IgD-negative memory B cell (primary cell): ENCODE results near the gene PHTF2. TPM values are rescaled to one million over a fixed set of nuclear protein-coding genes. Genes with fewer than 3 reads are reported as not detected.

Source experiments
- H3K27ac Mint-ChIP-seq, 3 donors: one replicate each; pipeline ENCODE4 v1.8.0; 2020 to 2022; ENCODE audit warnings: mild to moderate bottlenecking in 3 of 3, mixed read lengths in 3 of 3, moderate library complexity in 1 of 3
- H3K27me3 Mint-ChIP-seq: one replicate; pipeline ENCODE4 v1.8.0; 2021; ENCODE audit warnings: mixed read lengths
- H3K36me3 Mint-ChIP-seq: one replicate; pipeline ENCODE4 v1.8.0; 2020; ENCODE audit warnings: mild to moderate bottlenecking, mixed read lengths
- H3K4me1 Mint-ChIP-seq, 3 donors: one replicate each; pipeline ENCODE4 v1.8.0; 2020 to 2022; ENCODE audit warnings: mixed read lengths in 3 of 3, mild to moderate bottlenecking in 1 of 3
- H3K4me3 Mint-ChIP-seq, 4 donors: one replicate each; pipeline ENCODE4 v1.8.0; 2020 to 2022; ENCODE audit warnings: mild to moderate bottlenecking in 4 of 4, mixed read lengths in 4 of 4, moderate library complexity in 3 of 4
- H3K9me3 Mint-ChIP-seq, 3 donors: one replicate each; pipeline ENCODE4 v1.8.0; 2020 to 2021; ENCODE audit warnings: mixed read lengths in 3 of 3, mild to moderate bottlenecking in 1 of 3
- polyA plus RNA-seq: library from polyadenylated mRNA; unstranded; fragments of 300-500 nt; fragmentation: Illumina TruSeq; gene quantifications from one replicate; pipeline ENCODE4 v1.2.3, GENCODE V29; 2021

PHTF2 gene
- polyA plus RNA-seq, 1 donor from 2014 or later = 23.3 TPM

DNA sequence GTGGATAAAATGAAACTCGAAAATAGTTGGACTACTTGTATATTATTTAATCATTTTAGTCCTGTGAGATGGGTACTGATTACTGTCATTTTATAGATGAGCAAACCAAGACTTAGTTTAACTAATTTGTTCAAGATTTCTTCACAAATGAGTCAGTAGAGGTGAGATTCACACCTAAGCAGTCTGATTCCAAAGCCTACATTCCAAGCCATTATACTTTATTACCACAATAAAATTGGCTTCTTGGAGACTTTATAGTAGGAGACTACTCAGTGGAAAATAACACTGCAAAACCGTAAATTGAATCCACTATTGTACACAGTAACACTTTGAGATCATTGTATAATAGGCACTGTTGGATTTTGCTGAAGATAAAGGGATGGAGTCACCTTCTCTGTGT, 2.2 kb downstream of the PHTF2 start:
- Mint-ChIP-seq H3K36me3 (peaks cover 2% of the 10 kb centered on the region), H3K27me3 (no peaks in the 10 kb centered on the region), H3K4me1 (peaks cover 59 to 75% (median 60%) of the 10 kb centered on the region in 3 donors), H3K27ac (peak overlapping the region in 2 of 3 donors; percentile 86 to 90), H3K4me3 (peak overlapping the region; percentile 96 to 99 (median 97)), H3K9me3 (no peaks in the 10 kb centered on the region)

- Mint-ChIP-seq H3K27ac (peak overlapping the region; percentile 21 to 87 (median 57)), H3K27me3 (no peaks in the 10 kb centered on the region), H3K4me1 (peaks cover 44 to 61% (median 59%) of the 10 kb centered on the region in 3 donors), H3K9me3 (peaks cover 2 to 9% (median 5%) of the 10 kb centered on the region in 3 donors), H3K36me3 (peaks cover 8% of the 10 kb centered on the region), H3K4me3 (peak overlapping the region; percentile 24 to 83 (median 53))
Observed at GRCh38 chr7:77802557-77803405, 4.2 kb downstream of the PHTF2 start.

DNA sequence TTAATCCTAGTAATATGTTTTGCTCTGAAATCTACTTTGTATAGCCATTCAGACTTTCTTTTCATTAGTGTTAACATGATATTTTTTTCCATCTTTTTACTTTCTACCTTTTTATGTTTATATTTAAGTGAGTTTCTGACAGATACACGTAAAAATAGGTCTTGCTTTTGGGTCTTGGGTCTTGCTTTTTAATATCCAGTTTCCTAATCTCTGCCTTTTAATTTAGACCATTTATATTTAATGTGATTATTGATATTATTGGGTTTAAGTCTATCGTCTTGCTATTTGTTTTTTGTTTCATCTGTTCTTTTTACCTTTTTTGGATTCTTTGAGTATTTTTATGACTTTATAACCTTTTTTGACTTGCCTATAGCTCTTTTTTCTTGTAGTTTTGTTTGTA, 7.9 kb downstream of the PHTF2 start:
- peak overlapping the region in 1 of 4 donors; percentile 79 for H3K4me3 Mint-ChIP-seq
- no peaks in the 10 kb centered on the region for H3K27me3 Mint-ChIP-seq
- H3K36me3 Mint-ChIP-seq = peaks cover 15% of the 10 kb centered on the region
- H3K9me3 Mint-ChIP-seq = peaks cover 2 to 18% (median 5%) of the 10 kb centered on the region in 3 donors
- H3K4me1 Mint-ChIP-seq = peaks cover 41 to 58% (median 45%) of the 10 kb centered on the region in 3 donors
- H3K27ac Mint-ChIP-seq = no peak overlapping the region

- H3K9me3 Mint-ChIP-seq = peaks cover 2 to 18% (median 5%) of the 10 kb centered on the region in 3 donors
- H3K27ac Mint-ChIP-seq = no peak overlapping the region
- peak overlapping the region in 2 of 4 donors; percentile 48 to 68 for H3K4me3 Mint-ChIP-seq
- H3K36me3 Mint-ChIP-seq = peaks cover 15% of the 10 kb centered on the region
- H3K4me1 Mint-ChIP-seq = peaks cover 38 to 56% (median 40%) of the 10 kb centered on the region in 3 donors
- no peaks in the 10 kb centered on the region for H3K27me3 Mint-ChIP-seq
Observed at GRCh38 chr7:77808517-77808916, 9.9 kb downstream of the PHTF2 start.

DNA sequence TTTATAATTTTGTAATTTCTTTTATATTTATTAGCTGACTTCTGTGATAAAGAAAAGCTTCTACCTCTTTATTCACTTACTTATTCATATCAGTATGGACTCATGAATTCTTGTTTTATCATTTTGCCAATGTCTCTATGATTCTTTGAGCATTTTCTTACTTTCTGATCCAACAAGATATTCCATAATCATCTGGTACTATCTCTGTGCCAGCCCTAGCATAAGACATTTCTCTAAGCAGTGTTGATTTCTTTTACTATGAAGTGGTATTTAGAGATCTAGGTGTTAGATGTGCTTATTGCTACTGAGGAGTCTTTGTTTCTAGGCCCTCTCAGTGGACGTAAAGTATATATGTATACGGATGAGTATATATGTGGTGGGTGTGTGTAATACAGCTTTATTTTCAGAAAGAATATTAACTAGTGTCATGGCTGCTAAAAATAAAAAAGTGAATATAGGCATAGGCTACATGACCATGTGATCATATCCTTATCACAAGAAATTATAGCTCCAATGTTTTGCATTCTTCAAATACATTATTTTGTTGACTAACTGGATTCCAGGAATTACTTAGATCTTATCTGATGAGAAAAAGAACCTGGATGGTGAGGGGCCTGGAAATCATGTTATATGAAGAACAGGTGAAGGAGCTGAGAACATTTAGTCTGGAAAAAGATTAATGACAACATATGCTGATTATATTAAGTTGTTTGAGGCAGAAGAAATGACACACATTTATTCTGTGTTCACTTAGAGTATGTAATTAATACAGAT, 13.1 kb downstream of the PHTF2 start:
- H3K4me3 Mint-ChIP-seq = peak overlapping the region in 2 of 4 donors; percentile 30 to 39
- peak overlapping the region in 1 of 3 donors; percentile 78 for H3K27ac Mint-ChIP-seq
- H3K4me1 Mint-ChIP-seq = peaks cover 32 to 54% (median 35%) of the 10 kb centered on the region in 3 donors
- no peaks in the 10 kb centered on the region for H3K27me3 Mint-ChIP-seq
- peaks cover 11% of the 10 kb centered on the region for H3K36me3 Mint-ChIP-seq
- peaks cover 0 to 21% (median 3%) of the 10 kb centered on the region in 3 donors for H3K9me3 Mint-ChIP-seq

DNA sequence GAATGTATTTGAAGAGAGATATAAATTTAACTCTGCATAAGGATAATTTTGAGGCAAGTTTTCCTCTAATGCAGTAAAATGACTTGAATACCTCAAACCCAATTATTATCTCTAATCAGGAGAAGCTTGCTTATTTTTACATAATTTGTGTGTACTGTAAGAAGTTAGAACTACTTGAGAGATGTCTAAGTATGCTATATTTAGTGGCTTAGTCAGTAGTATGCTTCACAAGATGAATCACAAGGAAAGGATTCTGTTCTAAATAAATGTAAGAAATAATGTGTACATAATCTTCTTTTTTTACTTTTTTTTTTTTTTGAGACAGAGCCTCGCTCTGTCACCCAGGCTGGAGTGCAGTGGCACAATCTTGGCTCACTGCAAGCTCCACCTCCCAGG, 13.7 kb downstream of the PHTF2 start:
- no peaks in the 10 kb centered on the region for H3K27me3 Mint-ChIP-seq
- H3K4me1 Mint-ChIP-seq = peaks cover 32 to 59% (median 38%) of the 10 kb centered on the region in 3 donors
- H3K4me3 Mint-ChIP-seq = peak overlapping the region in 1 of 4 donors; percentile 30
- peaks cover 13% of the 10 kb centered on the region for H3K36me3 Mint-ChIP-seq
- peaks cover under 1 to 22% (median 3%) of the 10 kb centered on the region in 3 donors for H3K9me3 Mint-ChIP-seq
- peak overlapping the region in 2 of 3 donors; percentile 17 to 78 for H3K27ac Mint-ChIP-seq

DNA sequence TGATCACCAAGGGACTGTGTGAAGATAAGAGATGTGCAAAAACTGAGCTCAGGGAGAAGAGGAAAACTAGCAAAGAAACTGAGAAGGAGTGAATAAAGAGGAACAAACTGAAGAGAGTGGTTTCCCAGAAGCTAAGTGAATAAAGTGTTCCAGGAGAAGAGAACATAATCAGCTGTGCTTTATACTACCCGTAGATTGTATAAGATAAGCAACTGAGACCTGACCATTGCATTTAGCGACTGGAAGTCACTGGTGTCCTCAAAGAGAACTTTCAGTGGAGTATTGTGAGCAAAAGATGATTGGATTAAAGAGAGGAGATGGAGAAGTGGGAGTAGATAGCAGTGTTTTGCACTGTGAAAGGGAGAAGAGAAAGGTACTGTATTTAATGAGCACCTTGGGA, 14.6 kb downstream of the PHTF2 start:
- H3K4me1 Mint-ChIP-seq = peaks cover 31 to 57% (median 38%) of the 10 kb centered on the region in 3 donors
- H3K27me3 Mint-ChIP-seq = no peaks in the 10 kb centered on the region
- H3K9me3 Mint-ChIP-seq = peaks cover 2 to 16% (median 3%) of the 10 kb centered on the region in 3 donors
- H3K4me3 Mint-ChIP-seq = peak overlapping the region in 2 of 4 donors; percentile 23 to 42
- H3K27ac Mint-ChIP-seq = peak overlapping the region in 2 of 3 donors; percentile 5 to 84
- peaks cover 11% of the 10 kb centered on the region for H3K36me3 Mint-ChIP-seq

DNA sequence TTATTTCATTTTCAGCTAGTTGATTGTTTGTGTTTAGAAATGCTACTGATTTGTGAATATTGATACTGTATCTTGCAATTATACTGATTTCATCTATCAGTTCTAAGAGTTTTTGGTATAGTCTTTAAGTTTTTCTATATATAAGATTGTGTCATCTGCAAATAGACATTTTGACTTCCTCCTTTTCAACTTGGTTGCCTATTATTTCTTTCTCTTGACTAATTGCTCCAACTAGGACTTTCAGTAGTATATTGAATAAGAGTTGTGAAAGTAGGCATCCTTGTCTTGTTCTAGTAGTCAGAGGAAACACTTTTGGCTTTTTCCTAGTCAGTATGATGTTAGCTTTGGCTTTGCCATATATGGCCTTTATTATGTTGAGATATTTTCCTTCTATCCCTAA, 20.4 kb downstream of the PHTF2 start:
- Mint-ChIP-seq H3K4me3 (peak overlapping the region in 2 of 4 donors; percentile 12 to 14), H3K36me3 (peaks cover 24% of the 10 kb centered on the region), H3K4me1 (peaks cover 24 to 52% (median 36%) of the 10 kb centered on the region in 3 donors), H3K9me3 (peaks cover 13 to 30% (median 20%) of the 10 kb centered on the region in 3 donors), H3K27ac (no peak overlapping the region), H3K27me3 (no peaks in the 10 kb centered on the region)

- no peaks in the 10 kb centered on the region for H3K27me3 Mint-ChIP-seq
- H3K9me3 Mint-ChIP-seq = peaks cover 13 to 36% (median 24%) of the 10 kb centered on the region in 3 donors
- H3K4me3 Mint-ChIP-seq = peak overlapping the region in 2 of 4 donors; percentile 50 to 77
- H3K36me3 Mint-ChIP-seq = peaks cover 24% of the 10 kb centered on the region
- peak overlapping the region in 2 of 3 donors; percentile 71 to 76 for H3K27ac Mint-ChIP-seq
- H3K4me1 Mint-ChIP-seq = peaks cover 30 to 57% (median 34%) of the 10 kb centered on the region in 3 donors
Observed at GRCh38 chr7:77820967-77821366, 22.4 kb downstream of the PHTF2 start.

DNA sequence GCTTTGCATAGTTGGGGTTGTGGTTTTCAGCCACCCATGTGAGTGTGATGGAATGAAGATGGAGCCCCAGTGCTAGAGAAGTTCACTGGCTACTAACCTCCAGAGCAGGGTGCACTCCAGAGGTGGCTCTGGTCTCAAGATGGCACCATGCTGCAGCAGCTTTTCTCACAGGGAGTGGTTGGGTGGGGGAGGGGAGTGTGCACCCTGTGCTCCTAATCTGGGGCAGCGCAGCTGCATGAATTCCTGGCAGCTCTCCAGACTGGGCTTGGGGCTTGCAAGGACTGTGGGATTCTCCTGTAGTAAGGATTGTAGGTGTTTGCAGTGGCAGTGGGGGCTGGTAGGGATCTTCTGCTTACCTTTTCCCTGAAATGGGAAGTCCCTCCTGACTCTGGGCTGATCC, 23.7 kb downstream of the PHTF2 start:
- Mint-ChIP-seq H3K9me3 (peaks cover 13 to 34% (median 24%) of the 10 kb centered on the region in 3 donors), H3K4me1 (peaks cover 36 to 57% (median 37%) of the 10 kb centered on the region in 3 donors), H3K27me3 (no peaks in the 10 kb centered on the region), H3K4me3 (peak overlapping the region in 1 of 4 donors; percentile 74), H3K27ac (peak overlapping the region in 1 of 3 donors; percentile 71), H3K36me3 (peaks cover 18% of the 10 kb centered on the region)

- peak overlapping the region; percentile 90 to 96 (median 91) for H3K27ac Mint-ChIP-seq
- H3K4me1 Mint-ChIP-seq = peaks cover 41 to 55% (median 42%) of the 10 kb centered on the region in 3 donors
- no peaks in the 10 kb centered on the region for H3K27me3 Mint-ChIP-seq
- peaks cover 15% of the 10 kb centered on the region for H3K36me3 Mint-ChIP-seq
- peaks cover 8 to 25% (median 17%) of the 10 kb centered on the region in 3 donors for H3K9me3 Mint-ChIP-seq
- peak overlapping the region; percentile 67 to 91 (median 89) for H3K4me3 Mint-ChIP-seq
Observed at GRCh38 chr7:77823787-77824186, 25.2 kb downstream of the PHTF2 start.

- peaks cover 40 to 53% (median 43%) of the 10 kb centered on the region in 3 donors for H3K4me1 Mint-ChIP-seq
- H3K27me3 Mint-ChIP-seq = no peaks in the 10 kb centered on the region
- peak overlapping the region in 2 of 4 donors; percentile 67 to 89 for H3K4me3 Mint-ChIP-seq
- H3K27ac Mint-ChIP-seq = peak overlapping the region; percentile 90 to 96 (median 91)
- peaks cover 11% of the 10 kb centered on the region for H3K36me3 Mint-ChIP-seq
- H3K9me3 Mint-ChIP-seq = peaks cover 8 to 18% (median 10%) of the 10 kb centered on the region in 3 donors
Observed at GRCh38 chr7:77824636-77825035, 26.1 kb downstream of the PHTF2 start.

DNA sequence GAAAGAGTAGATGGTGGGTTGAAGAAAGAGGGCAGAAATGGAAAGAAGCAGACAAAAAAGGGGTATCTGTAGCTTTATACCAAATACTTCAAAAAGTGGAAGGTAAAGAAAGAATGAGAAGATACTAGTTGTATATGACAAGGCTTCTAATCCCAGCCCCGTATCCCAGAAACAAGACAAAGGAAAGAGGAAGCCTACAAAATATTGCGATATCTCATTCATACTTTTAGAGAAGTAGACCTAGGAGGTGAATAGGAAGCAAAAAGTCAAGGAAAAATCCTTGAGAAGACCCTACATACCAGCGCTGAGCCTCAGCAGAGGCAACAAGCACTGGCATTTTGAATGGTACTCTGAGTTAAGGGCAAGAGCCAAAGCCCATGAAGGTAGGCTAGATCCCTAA, 26.6 kb downstream of the PHTF2 start:
- Mint-ChIP-seq H3K36me3 (peaks cover 9% of the 10 kb centered on the region), H3K4me1 (peaks cover 44 to 57% (median 44%) of the 10 kb centered on the region in 3 donors), H3K27ac (peak overlapping the region; percentile 57 to 96 (median 59)), H3K27me3 (no peaks in the 10 kb centered on the region), H3K4me3 (peak overlapping the region in 2 of 4 donors; percentile 43 to 67), H3K9me3 (peaks cover 7 to 18% (median 8%) of the 10 kb centered on the region in 3 donors)

DNA sequence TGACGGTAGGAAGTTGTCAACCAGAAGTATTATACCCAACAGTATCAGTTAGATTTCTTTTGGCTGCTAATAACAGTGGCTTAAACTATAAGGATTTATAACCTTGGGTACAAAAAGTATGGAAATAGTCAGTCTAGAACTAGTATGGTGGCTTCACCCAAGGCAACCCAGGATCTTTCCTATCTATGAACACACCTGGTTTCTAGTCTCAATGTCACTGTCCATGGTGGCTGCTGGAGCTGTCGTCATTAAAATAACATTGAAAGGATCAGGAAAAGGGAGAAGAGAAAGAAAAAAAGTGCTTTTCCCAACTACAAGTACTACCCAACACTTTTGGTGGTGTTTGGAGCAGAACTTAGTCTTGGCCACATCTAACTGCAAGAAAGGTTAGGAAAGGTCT, 27.7 kb downstream of the PHTF2 start:
- peaks cover 2 to 12% (median 4%) of the 10 kb centered on the region in 3 donors for H3K9me3 Mint-ChIP-seq
- no peaks in the 10 kb centered on the region for H3K27me3 Mint-ChIP-seq
- H3K4me3 Mint-ChIP-seq = peak overlapping the region in 1 of 4 donors; percentile 13
- peaks cover 3% of the 10 kb centered on the region for H3K36me3 Mint-ChIP-seq
- H3K4me1 Mint-ChIP-seq = peaks cover 50 to 60% (median 54%) of the 10 kb centered on the region in 3 donors
- no peak overlapping the region for H3K27ac Mint-ChIP-seq
